ENCODE results near the gene FSTL4. TPM values are rescaled to one million over a fixed set of nuclear protein-coding genes. Genes with fewer than 3 reads are reported as not detected.

FSTL4 gene
- total RNA-seq, 4 donors from 2014 or later, result 0.18 to 0.27 (median 0.20) TPM; not detected in 1

GRCh38 chr5:133569347-133569746 is 43.0 kb downstream of the FSTL4 start:
- intact Hi-C loops (cut with DNase I; ENCODE audit: low total_unique reads) (no loop called here), in situ Hi-C loops (cut with MboI; ENCODE audit: low sequenced_read_pairs in 4 of 4) (no loop called here)
- TF ChIP-seq POLR2A (IDR thresholded peaks at IDR 0.05) (no peak), CTCF (IDR thresholded peaks at IDR 0.05 in 4 of 5, conservative IDR thresholded peaks at IDR 0.05 in 1 of 5) (no peak)
- Histone ChIP-seq H3K27me3 (no peaks in the 10 kb centered on the region), H3K27ac (no peak overlapping the region), H3K36me3 (no peaks in the 10 kb centered on the region), H3K9me3 (no peaks in the 10 kb centered on the region), H3K4me1 (no peaks in the 10 kb centered on the region), H3K4me3 (no peak overlapping the region)
- ATAC-seq (no peak), DNase-seq (no peak)

DNA sequence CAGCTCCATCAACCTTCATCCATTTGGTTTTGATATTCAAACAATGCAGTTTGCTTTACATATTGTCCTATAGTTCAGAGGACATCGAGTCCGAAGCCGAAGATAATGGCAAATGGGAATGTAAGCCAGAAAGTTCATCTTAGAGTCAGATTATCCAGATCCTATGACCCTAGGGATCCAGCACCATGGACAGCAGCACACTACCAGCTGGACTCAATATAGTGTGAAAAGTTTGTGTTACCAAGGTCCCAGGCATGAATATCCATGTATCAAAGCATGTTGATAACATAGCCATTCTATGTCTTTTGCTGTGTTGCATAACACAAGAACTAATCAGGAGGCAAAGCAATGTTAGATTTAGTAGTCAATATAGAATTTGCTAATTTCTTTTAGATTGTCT is 46.3 kb downstream of the FSTL4 start:
- H3K27me3 ChIP-seq, result no peaks in the 10 kb centered on the region
- no peaks in the 10 kb centered on the region for H3K4me1 ChIP-seq
- no peaks in the 10 kb centered on the region for H3K36me3 ChIP-seq
- intact Hi-C loops (cut with DNase I; ENCODE audit: low total_unique reads), result no loop called here
- no peak overlapping the region for H3K4me3 ChIP-seq
- H3K9me3 ChIP-seq, result no peaks in the 10 kb centered on the region
- DNase-seq (no peak), ATAC-seq (no peak)
- no peak for TF ChIP-seq CTCF (IDR thresholded peaks at IDR 0.05 in 4 of 5, conservative IDR thresholded peaks at IDR 0.05 in 1 of 5)
- no peak for TF ChIP-seq POLR2A (IDR thresholded peaks at IDR 0.05)
- H3K27ac ChIP-seq, result no peak overlapping the region
- in situ Hi-C loops (cut with MboI; ENCODE audit: low sequenced_read_pairs in 4 of 4), result no loop called here

DNA sequence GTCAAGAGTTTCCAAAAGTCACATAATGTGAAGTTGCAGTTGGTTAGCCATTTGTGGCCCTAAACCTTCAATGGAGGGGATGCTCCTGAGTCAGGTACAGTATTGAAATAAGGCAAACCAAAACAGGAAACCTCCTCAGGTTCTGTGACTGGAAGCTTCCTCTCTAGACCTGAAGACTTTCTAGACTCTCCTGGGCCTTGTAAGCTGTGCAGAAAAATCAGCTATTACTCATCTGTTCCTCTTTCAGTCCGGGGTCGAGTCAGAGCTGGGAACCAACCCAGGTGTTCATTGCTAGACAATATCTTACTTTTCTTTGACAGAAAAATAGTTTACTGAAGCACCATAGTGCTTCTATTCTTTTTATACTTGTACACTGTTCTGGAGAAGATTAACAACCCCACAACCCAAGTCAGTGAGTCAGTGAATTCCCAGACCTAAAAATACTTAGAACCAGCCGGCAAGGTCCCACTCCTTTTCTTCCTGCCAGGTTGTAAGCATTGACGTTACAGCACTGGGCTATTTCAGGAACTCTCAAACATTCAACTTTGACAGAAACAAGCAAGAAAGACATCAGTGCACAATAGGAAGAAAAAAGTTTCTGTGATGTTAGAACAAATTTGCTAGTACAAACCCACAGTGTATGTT is 47.3 kb downstream of the FSTL4 start:
- H3K9me3 ChIP-seq, result no peaks in the 10 kb centered on the region
- H3K4me1 ChIP-seq, result no peaks in the 10 kb centered on the region
- in situ Hi-C loops (cut with MboI; ENCODE audit: low sequenced_read_pairs in 4 of 4) (no loop called here), intact Hi-C loops (cut with DNase I; ENCODE audit: low total_unique reads) (no loop called here)
- H3K27ac ChIP-seq, result no peak overlapping the region
- no peak for TF ChIP-seq CTCF (IDR thresholded peaks at IDR 0.05 in 4 of 5, conservative IDR thresholded peaks at IDR 0.05 in 1 of 5)
- no peak for TF ChIP-seq POLR2A (IDR thresholded peaks at IDR 0.05)
- no peak for ATAC-seq
- no peak for DNase-seq
- H3K36me3 ChIP-seq, result no peaks in the 10 kb centered on the region
- H3K4me3 ChIP-seq, result no peak overlapping the region
- no peaks in the 10 kb centered on the region for H3K27me3 ChIP-seq

DNA sequence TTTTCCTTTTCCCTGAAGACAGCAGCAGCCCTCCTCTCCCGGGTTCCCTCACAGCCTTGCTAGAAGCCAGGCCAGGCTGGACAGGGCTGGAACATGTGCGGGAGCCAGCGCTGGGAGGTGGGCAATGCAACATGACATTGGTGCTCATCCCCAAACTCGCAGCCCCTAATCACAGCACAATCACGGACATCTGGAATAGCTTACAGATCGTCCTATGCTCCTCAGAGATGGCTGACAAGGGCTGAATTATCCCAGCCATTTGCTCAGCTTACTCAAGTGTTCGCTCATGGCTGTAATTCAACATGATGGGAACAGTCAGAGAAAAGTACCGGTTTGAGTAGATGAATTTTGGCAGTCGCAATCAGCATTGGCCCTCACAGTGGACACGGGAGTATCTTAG is 49.8 kb downstream of the FSTL4 start:
- peaks cover 0 to 2% (median under 1%) of the 10 kb centered on the region in 3 donors for H3K27me3 ChIP-seq
- no peak overlapping the region for H3K27ac ChIP-seq
- ATAC-seq (no peak), DNase-seq (no peak)
- TF ChIP-seq POLR2A (IDR thresholded peaks at IDR 0.05), result no peak
- TF ChIP-seq CTCF (IDR thresholded peaks at IDR 0.05 in 4 of 5, conservative IDR thresholded peaks at IDR 0.05 in 1 of 5), result no peak
- intact Hi-C loops (cut with DNase I; ENCODE audit: low total_unique reads) (no loop called here), in situ Hi-C loops (cut with MboI; ENCODE audit: low sequenced_read_pairs in 4 of 4) (no loop called here)
- no peaks in the 10 kb centered on the region for H3K4me1 ChIP-seq
- no peaks in the 10 kb centered on the region for H3K36me3 ChIP-seq
- no peaks in the 10 kb centered on the region for H3K9me3 ChIP-seq
- no peak overlapping the region for H3K4me3 ChIP-seq

- intact Hi-C loops (cut with DNase I; ENCODE audit: low total_unique reads), result no loop called here
- TF ChIP-seq CTCF (IDR thresholded peaks at IDR 0.05 in 4 of 5, conservative IDR thresholded peaks at IDR 0.05 in 1 of 5), result no peak
- TF ChIP-seq POLR2A (IDR thresholded peaks at IDR 0.05), result no peak
Measured at GRCh38 chr5:133559960-133560359, 52.4 kb downstream of the FSTL4 start.

More at GRCh38 chr5:133559960-133560359, 52.4 kb downstream of the FSTL4 start:
- no peaks in the 10 kb centered on the region for H3K36me3 ChIP-seq
- ATAC-seq, result no peak
- in situ Hi-C loops (cut with MboI; ENCODE audit: low sequenced_read_pairs in 4 of 4), result no loop called here
- H3K9me3 ChIP-seq, result no peaks in the 10 kb centered on the region
- no peak overlapping the region for H3K27ac ChIP-seq
- DNase-seq, result no peak
- peaks cover 0 to 3% (median 3%) of the 10 kb centered on the region in 3 donors for H3K27me3 ChIP-seq
- H3K4me3 ChIP-seq, result no peak overlapping the region
- no peaks in the 10 kb centered on the region for H3K4me1 ChIP-seq

Data from gastrocnemius medialis (tissue), 4 donors.